Measurements from ENCODE around the gene MORN1.
"Not testable (repeated sequence)": the region's sequence is repeated elsewhere in the genome, so short reads cannot be mapped to it uniquely, and the experiment has no call there.

MORN1 gene

GRCh38 chr1:2334883-2335534 is 56.3 kb downstream of the MORN1 start:
- DNase-seq, result no peak

DNA sequence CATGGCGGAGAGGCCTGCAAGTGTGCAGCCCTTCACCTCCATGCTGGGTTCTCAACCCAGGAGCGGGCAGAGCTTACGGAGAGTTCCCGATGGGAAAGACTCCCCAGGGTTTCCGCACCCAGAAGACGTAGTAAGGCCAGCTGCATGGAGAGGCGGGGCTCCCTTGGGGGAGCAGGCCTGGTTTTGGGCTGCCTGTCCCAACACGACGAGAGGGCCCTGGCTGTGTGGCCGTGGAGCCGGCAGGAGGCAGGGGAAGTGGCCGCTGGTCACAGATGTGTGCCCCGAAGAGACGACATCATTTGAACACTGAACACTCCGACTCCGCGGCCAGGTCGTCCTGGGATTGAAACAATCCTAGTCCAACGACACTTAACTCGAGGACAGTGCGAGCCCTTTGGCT is 57.0 kb downstream of the MORN1 start:
- DNase-seq, result no peak

DNA sequence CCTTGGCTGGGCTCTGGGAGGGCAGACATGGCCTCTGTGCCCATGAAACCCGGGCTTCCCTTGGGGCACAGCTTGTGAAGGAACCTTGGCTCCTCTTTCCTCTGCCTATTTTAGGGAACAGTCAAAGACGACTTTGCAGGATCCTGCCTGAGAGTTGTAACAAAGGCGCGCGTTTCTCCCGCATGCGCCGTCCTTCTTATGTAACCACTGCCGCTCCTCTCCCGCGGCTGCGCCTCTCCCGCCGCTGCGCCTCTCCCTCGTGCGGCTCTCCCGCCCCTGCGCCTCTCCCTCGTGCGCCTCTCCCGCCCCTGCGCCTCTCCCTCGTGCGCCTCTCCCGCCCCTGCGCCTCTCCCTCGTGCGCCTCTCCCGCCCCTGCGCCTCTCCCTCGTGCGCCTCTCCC is 59.8 kb downstream of the MORN1 start:
- not testable (repeated sequence) for DNase-seq

- no peak for DNase-seq
These were observed 60.2 kb downstream of the MORN1 start for GRCh38 chr1:2331200-2331544.

DNA sequence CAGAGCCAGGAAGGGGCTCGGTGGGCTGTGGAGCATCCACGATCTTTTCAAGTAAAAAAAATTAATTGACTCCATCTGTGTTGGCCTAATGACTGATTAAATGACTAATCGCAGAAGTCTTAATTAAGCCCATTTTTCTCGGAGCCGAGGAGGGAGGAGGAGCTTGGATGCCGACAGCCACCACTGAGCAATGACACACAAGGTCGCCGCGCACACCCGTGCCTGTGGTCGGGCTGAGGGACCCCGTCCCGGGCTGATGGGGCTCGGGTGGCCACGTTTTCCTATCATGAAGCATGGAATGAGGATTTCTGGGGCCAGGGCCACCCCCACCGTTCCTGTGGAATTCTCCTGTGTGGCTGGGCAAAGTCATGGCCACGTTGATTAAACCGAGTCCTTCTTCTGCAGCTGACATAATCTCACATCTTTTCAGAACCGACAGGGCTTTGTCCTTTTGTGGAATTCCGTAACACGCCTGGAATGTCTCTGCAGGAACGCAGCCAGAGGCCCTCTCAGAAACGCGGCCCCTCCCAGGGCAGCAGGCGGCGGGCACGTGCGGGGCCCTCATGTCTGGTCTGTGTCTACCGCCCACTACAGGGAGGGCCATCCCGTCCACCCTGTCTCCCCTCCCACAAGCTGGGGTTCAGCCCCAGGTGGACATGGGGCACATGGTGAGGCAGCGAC is 60.7 kb downstream of the MORN1 start:
- no peak for DNase-seq

DNA sequence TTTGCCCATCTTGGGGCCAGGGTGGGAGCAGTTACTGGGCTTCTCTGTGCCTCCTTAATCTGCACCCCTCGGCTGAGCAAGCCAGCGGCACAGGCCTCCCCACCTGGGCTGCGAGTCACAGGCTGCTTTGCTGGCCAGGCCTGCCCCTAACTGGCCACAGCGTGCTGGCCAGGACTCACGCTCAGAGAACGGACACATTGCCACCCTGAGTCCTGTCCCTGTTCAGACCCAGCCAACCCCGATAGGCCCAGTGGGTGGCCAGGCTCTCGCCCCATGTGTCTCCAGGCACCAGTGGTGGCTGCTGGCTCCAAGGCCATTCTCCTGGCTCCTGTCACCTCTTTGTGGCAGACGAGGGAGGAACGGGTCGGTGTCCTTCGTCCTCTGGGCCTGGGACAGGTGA is 61.3 kb downstream of the MORN1 start:
- DNase-seq, result no peak

DNA sequence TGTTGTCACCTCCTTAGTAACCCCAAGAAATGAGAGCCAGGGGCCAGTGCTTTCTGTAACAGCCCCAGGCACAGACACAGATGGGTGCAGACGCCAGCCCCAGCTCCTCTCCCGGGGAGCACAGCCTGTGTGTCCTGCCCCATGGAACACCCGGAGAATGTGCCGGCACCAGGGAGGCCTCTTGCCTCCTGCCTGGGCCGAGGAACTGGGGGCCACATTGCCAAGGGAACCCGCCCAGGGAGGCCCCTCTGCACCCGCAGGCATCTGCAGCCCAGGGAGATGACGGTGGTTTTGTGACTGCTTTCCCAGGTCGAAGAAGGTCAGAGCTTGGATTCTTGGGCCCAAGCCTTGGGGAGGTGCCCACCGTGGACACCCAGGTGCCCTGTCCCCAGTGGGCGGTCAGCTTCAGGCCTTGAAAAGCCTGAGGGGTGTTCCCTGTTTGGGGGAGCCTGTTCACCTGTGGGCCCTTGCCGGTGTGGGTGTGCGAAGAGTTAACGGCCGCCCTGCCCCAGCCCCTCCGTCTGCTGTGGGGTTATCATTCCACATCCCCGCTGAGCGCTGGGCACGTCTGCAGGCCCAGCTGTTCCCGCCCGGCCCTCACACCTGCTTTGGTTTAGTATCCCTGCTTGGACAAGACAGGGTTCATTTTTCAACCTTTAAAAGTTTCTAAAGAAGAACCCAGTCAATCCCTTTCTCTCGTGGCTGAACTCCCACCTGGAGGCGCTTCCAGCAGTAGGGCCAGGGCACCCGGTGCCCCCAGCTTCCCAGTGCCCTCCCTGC is 62.5 kb downstream of the MORN1 start:
- no peak for DNase-seq

- DNase-seq, result no peak
These were observed 63.5 kb downstream of the MORN1 start for GRCh38 chr1:2327841-2328240.

DNA sequence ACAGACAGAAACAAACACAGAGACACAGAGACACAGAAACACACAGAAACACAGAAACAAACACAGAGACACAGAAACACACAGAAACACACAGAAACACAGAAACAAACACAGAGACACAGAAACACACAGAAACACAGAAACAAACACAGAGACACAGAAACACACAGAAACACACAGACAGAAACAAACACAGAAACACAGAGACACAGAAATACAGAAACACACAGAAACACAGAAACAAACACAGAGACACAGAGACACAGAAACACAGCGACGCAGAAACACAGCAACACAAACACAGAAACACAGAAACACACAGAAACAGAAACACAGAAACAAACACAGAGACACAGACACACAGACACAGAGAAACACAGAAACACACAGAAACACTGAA is 64.2 kb downstream of the MORN1 start:
- not testable (repeated sequence) for DNase-seq

GRCh38 chr1:2326524-2326923 is 64.8 kb downstream of the MORN1 start:
- no peak for DNase-seq

- no peak for DNase-seq
These were observed 66.6 kb downstream of the MORN1 start for GRCh38 chr1:2324553-2325366.

GRCh38 chr1:2323451-2323974 is 67.8 kb downstream of the MORN1 start:
- no peak for DNase-seq

DNA sequence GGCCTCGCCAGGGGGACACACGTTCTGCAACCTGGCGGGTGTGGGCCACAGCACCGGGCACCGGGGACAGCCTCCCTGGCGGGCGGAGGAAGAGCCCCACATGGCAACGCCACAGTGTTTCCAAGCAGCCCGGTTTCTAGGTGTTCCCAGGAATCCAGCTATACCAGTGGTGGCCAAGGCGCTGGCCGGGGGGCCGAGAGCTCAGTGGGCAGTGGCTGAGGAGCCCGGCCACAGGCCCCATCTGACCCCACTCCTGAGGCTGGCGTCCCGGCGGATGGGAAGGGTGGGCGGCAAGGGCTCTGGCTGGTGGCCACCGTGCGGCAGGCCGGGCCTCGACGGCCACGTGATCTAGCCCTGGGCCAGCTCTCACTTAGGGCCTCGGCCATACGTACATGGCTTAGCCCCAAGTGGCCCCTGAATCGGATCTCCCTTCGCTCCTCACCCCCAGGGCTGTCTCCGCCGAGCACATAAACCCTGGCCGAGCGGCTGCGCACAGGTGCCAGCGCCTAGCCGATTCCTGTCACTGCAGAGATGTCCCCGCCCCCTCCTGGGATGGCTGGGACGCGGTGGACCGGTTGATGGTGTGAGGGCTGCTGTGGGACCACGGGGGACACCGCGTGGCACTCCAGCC is 68.7 kb downstream of the MORN1 start:
- no peak for DNase-seq

GRCh38 chr1:2322065-2322571 is 69.2 kb downstream of the MORN1 start:
- no peak for DNase-seq

- no peak for DNase-seq
These were observed 70.3 kb downstream of the MORN1 start for GRCh38 chr1:2320760-2321667.

- no peak for DNase-seq
These were observed 71.3 kb downstream of the MORN1 start for GRCh38 chr1:2320006-2320405.

- no peak for DNase-seq
These were observed 72.1 kb downstream of the MORN1 start for GRCh38 chr1:2319291-2319690.

DNA sequence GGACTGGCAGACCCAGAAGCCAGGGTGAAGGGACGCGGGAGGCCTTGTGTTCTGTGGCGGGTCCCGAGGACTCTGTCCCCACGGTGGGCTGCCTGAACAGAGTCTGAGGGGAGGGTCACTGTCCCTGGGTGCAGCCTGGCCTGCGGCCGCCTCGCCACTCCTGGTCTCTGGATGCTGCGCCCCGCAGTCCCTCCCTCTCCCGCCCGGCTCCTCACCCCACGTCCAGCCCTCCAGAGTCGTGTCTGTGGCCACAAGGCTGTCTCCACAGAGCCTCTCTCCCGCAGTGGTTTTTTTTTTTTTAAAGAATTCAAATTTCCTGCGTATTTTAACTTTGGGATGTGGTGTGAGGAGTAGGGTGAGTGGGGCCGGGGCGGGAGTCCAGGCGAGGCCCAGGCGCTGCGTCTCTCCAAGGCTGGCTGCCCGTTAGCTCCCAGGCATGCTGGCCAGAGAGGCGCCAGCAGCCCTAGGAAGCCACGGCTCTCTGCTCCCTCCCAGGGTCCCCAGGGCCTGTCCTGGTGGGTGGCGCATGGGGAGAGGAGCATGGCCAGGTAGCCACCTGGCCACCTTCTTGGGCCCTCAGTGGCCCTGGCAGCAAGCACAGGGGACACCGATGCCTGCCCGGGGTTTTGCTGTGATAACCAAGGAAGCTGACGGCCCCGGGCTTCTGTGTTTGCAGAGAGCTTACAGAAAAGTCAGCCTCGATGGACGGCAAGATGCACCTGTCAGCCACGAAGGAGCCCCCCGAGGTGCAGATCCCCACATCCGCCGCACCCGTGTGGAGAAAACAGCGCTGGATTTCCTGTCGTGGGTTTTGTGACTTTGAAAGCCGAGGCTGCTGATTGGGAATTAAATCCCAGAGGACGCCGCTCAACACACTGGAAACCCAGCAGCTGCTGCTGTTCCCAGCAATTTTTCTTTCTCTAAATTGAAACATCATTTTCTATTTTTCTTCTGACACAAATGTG is 72.8 kb downstream of the MORN1 start:
- no peak for DNase-seq

- DNase-seq, result no peak
These were observed 73.9 kb downstream of the MORN1 start for GRCh38 chr1:2317230-2318065.
